Liver (tissue), 3 donors: ENCODE measurements around the gene TDRD9.

ENCODE experiments used
- ATF3 ChIP-seq: IDR thresholded peaks from 2 replicates; pipeline ENCODE4 v1.6.1; 2016; ENCODE audit warnings: antibody characterized with exemption
- GABPA ChIP-seq, 2 donors: IDR thresholded peaks in 1 of 2; conservative IDR thresholded peaks in 1 of 2; 2 replicates each; pipeline ENCODE4 v1.6.1; 2016; ENCODE audit warnings: antibody characterized with exemption in 2 of 2, mild to moderate bottlenecking in 1 of 2, moderate library complexity in 1 of 2
- HNF4G ChIP-seq: IDR thresholded peaks from 2 replicates; pipeline ENCODE4 v1.6.1; 2016; ENCODE audit warnings: antibody characterized with exemption
- JUND ChIP-seq, 2 donors: IDR thresholded peaks; 2 replicates each; pipeline ENCODE4 v1.6.1; 2016; ENCODE audit warnings: antibody characterized with exemption in 2 of 2
- RXRA ChIP-seq, 2 donors: IDR thresholded peaks; 2 replicates each; pipeline ENCODE4 v1.6.1; 2017 to 2018; ENCODE audit warnings: antibody characterized with exemption in 2 of 2, mild to moderate bottlenecking in 1 of 2
- YY1 ChIP-seq: IDR thresholded peaks from 2 replicates; pipeline ENCODE4 v1.6.1; 2016; ENCODE audit warnings: antibody characterized with exemption, mild to moderate bottlenecking
- ZBTB33 ChIP-seq: IDR thresholded peaks from 2 replicates; pipeline ENCODE4 v1.6.1; 2016; ENCODE audit warnings: antibody characterized with exemption
- TF ChIP-seq, protein P1 (sequence below): fragments of 150-350 bp; IDR thresholded peaks from 2 replicates; pipeline ENCODE4 v1.5.1; 2017; ENCODE audit warnings: improper control_type of control experiment, low read depth, low read length; ENCODE audit not compliant: missing input control
- donor health status: healthy.
- donor health status: healthy.

- TF ChIP-seq, protein P1, sequence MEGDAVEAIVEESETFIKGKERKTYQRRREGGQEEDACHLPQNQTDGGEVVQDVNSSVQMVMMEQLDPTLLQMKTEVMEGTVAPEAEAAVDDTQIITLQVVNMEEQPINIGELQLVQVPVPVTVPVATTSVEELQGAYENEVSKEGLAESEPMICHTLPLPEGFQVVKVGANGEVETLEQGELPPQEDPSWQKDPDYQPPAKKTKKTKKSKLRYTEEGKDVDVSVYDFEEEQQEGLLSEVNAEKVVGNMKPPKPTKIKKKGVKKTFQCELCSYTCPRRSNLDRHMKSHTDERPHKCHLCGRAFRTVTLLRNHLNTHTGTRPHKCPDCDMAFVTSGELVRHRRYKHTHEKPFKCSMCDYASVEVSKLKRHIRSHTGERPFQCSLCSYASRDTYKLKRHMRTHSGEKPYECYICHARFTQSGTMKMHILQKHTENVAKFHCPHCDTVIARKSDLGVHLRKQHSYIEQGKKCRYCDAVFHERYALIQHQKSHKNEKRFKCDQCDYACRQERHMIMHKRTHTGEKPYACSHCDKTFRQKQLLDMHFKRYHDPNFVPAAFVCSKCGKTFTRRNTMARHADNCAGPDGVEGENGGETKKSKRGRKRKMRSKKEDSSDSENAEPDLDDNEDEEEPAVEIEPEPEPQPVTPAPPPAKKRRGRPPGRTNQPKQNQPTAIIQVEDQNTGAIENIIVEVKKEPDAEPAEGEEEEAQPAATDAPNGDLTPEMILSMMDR = no peak
- TF ChIP-seq YY1 = no peak
- TF ChIP-seq ATF3 = no peak
- TF ChIP-seq HNF4G = no peak
- no peak for TF ChIP-seq GABPA (IDR thresholded peaks at IDR 0.05 in 1 of 2, conservative IDR thresholded peaks at IDR 0.05 in 1 of 2)
- TF ChIP-seq JUND (IDR thresholded peaks at IDR 0.05) = no peak
- TF ChIP-seq RXRA (IDR thresholded peaks at IDR 0.05) = no peak
- no peak for TF ChIP-seq ZBTB33
These were observed 38.4 kb downstream of the TDRD9 start for GRCh38 chr14:103966631-103967030.
